Stomach (tissue), 9 donors: Measurements from ENCODE around the gene C1QTNF8. TPM values are rescaled to one million over a fixed set of nuclear protein-coding genes. Genes with fewer than 3 reads are reported as not detected.

ENCODE experiments used
- DNase-seq, 2 donors: peaks; one replicate each; pipeline versions ENCODE4 v3.0.0 to v3.0.0-alpha.2; 2013 to 2019
- H3K27ac ChIP-seq, 5 donors: fragments of 200-600 bp in 4 of 5; sonication (generic) in 4 of 5; one replicate each; pipeline ENCODE4 v1.5.1; 2013 to 2019; ENCODE audit warnings: mild to moderate bottlenecking in 1 of 5, moderate library complexity in 1 of 5
- H3K27me3 ChIP-seq, 3 donors: fragments of 200-600 bp; sonication (generic); one replicate each; pipeline ENCODE4 v1.5.1; 2017 to 2019; ENCODE audit warnings: mixed run types in 1 of 3
- H3K36me3 ChIP-seq, 4 donors: fragments of 200-600 bp; sonication (generic); 1 replicate in 3 of 4; 2 replicates in 1 of 4; pipeline ENCODE4 v1.5.1; 2016 to 2019
- H3K4me1 ChIP-seq, 4 donors: fragments of 200-600 bp; sonication (generic); one replicate each; pipeline ENCODE4 v1.5.1; 2016 to 2019
- H3K4me3 ChIP-seq, 4 donors: fragments of 200-600 bp; sonication (generic) in 3 of 4; one replicate each; pipeline ENCODE4 v1.5.1; 2016 to 2019; ENCODE audit warnings: mild to moderate bottlenecking in 1 of 4
- H3K9me3 ChIP-seq, 4 donors: fragments of 200-600 bp; sonication (generic); one replicate each; pipeline ENCODE4 v1.5.1; 2016 to 2019
- CTCF ChIP-seq, 7 experiments: fragments of 450-650 bp in 4 of 7; fragments of 200-600 bp in 3 of 7; sonication (generic) in 3 of 7; IDR thresholded peaks; one replicate each; pipeline ENCODE4 v1.5.1; 2016 to 2019; ENCODE audit warnings: antibody characterized with exemption in 7 of 7, control low read depth in 2 of 7, mild to moderate bottlenecking in 1 of 7
- EP300 ChIP-seq: sonication (generic); formaldehyde crosslinking; IDR thresholded peaks from one replicate; pipeline ENCODE4 v1.6.1; 2017; ENCODE audit warnings: antibody characterized with exemption
- POLR2A ChIP-seq, 4 donors: fragments of 450-650 bp; IDR thresholded peaks; one replicate each; pipeline ENCODE4 v1.6.1; 2016; ENCODE audit warnings: antibody characterized with exemption in 4 of 4, control low read depth in 2 of 4, mild to moderate bottlenecking in 1 of 4, moderate library complexity in 1 of 4
- POLR2AphosphoS5 ChIP-seq, 3 donors: sonication (generic); formaldehyde crosslinking; IDR thresholded peaks; one replicate each; pipeline ENCODE4 v1.6.1; 2016; ENCODE audit warnings: antibody characterized with exemption in 3 of 3
- WGBS, 5 donors: extraction: QIAGEN DNeasy Blood & Tissue Kit in 3 of 5; methylation state at CpG; one replicate each; pipeline versions ENCODE4 v1.1.5 to v1.1.7; 2013 to 2018; 5-methylcytosine and 5-hydroxymethylcytosine counted together
- intact Hi-C: fragments of 100-400 bp; cut with DNase I; formaldehyde crosslinking; loops from one replicate; pipeline ENCODE4 v1.15.1; 2023; ENCODE audit warnings: low total_unique reads
- polyA plus RNA-seq, 3 donors: library from polyadenylated mRNA; stranded (reverse); fragments of 200-250 nt; gene quantifications; one replicate each; pipeline ENCODE4 v1.2.3, GENCODE V29; 2013
- total RNA-seq, 5 donors: library from RNA; depleted of rRNA; stranded (reverse); fragments of >200 nt; gene quantifications; one replicate each; pipeline versions ENCODE4 v1.1.0 to v1.2.3, GENCODE V29; 2014 to 2016
- donor health status: healthy with polysubstance abuse.
- donor health status: Bipolar disorder and iron deficiency.
- donor health status: healthy.

The C1QTNF8 gene
- total and polyA plus RNA-seq, 8 donors: not detected

GRCh38 chr16:1107731-1108130 is 11.7 kb upstream of the C1QTNF8 start:
- TF ChIP-seq POLR2A (IDR thresholded peaks at IDR 0.05): no peak
- Histone ChIP-seq H3K4me1 (peaks cover 5 to 22% (median 17%) of the 10 kb centered on the region in 4 donors), H3K9me3 (no peaks in the 10 kb centered on the region), H3K36me3 (no peaks in the 10 kb centered on the region), H3K27me3 (peaks cover 0 to 96% (median 56%) of the 10 kb centered on the region in 3 donors), H3K4me3 (no peak overlapping the region), H3K27ac (no peak overlapping the region)
- 59 to 78% (median 64%) methylated on average over 10 to 12 of the region's 12 CpGs for WGBS, 5 donors
- no peak for DNase-seq
- intact Hi-C loops: no loop called here

- no peak for DNase-seq
- Histone ChIP-seq H3K36me3 (no peaks in the 10 kb centered on the region), H3K9me3 (no peaks in the 10 kb centered on the region), H3K4me3 (no peak overlapping the region), H3K4me1 (peaks cover 5 to 22% (median 17%) of the 10 kb centered on the region in 4 donors), H3K27me3 (peaks cover 0 to 96% (median 56%) of the 10 kb centered on the region in 3 donors), H3K27ac (no peak overlapping the region)
- TF ChIP-seq CTCF (IDR thresholded peaks at IDR 0.05) (no peak), POLR2A (IDR thresholded peaks at IDR 0.05) (no peak), POLR2AphosphoS5 (IDR thresholded peaks at IDR 0.05) (no peak), EP300 (no peak)
- intact Hi-C loops: no loop called here
- WGBS, 5 donors: 61 to 100% (median 64%) methylated on average over 4 to 22 of the region's 22 CpGs
Observed at GRCh38 chr16:1107141-1107540, 11.1 kb upstream of the C1QTNF8 start.

DNA sequence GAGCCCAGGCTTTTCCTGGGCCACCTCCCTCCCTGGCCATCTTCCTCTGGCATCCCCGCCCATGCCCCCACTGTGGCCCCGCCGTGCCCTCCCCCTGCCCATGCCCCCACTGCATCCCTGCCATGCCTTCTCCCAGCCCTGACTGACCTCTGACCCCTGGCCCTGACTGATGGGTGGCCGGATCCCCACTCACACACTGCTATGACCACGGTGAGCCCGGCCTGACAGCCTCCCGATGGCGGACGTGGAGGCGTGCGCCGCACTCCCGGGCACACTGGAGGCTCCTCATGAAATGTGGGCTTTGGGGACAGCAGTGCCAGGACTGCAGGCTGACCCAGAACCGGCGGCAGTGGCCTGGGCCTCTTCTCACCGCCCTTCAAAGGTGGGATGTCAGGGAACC is 10.6 kb upstream of the C1QTNF8 start:
- Histone ChIP-seq H3K9me3 (no peaks in the 10 kb centered on the region), H3K27ac (no peak overlapping the region), H3K27me3 (peaks cover 0 to 96% (median 60%) of the 10 kb centered on the region in 3 donors), H3K36me3 (no peaks in the 10 kb centered on the region), H3K4me1 (peaks cover 5 to 22% (median 17%) of the 10 kb centered on the region in 4 donors), H3K4me3 (no peak overlapping the region)
- intact Hi-C loops: no loop called here
- 63 to 83% (median 72%) methylated on average over 11 to 16 of the region's 16 CpGs for WGBS, 5 donors
- DNase-seq: no peak
- TF ChIP-seq POLR2A (IDR thresholded peaks at IDR 0.05) (no peak), CTCF (IDR thresholded peaks at IDR 0.05) (peak in 1 of 7 experiments; percentile 16)

DNA sequence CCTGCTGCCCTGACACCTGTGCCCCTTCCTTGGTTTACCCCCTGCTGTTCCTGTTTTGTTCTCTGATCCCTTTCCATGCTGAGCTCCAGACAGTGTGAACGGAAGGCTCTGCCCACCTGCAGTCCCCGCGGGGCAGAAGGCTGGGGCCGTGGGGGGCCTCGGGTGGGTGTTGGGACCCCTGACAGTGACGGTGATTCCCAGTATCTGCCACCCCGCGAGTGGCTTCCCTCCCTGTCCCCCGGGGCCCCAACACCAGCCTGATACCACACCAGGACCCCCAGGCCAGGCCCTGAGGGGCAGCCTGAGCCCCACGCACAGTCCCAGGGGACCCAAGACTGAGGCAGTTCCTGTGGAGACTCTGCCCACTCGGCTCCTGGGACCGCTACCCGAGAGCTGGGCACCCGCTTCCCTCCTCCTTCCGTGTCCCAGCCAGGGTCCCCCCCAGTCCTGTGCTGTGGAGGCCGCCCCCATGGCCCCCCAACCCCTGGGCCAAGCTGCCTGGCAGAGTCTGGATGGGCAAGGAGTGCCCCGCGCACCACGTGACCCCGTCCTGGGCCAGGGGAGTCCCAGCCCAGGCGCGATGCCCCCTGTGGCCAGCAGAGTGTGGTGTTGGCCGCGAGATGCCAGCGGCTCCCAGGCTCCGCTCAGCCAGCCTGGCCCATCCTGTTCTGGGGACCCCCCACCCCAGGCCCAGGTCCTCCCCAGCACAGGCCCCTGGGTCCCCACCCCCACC is 10.0 kb upstream of the C1QTNF8 start:
- no peak for TF ChIP-seq POLR2A (IDR thresholded peaks at IDR 0.05)
- no peak for TF ChIP-seq POLR2AphosphoS5 (IDR thresholded peaks at IDR 0.05)
- peak in 5 of 7 experiments; percentile 63 to 96 (median 85) for TF ChIP-seq CTCF (IDR thresholded peaks at IDR 0.05)
- TF ChIP-seq EP300: no peak
- no peaks in the 10 kb centered on the region for H3K36me3 ChIP-seq
- 24 to 61% (median 29%) methylated on average over 6 to 26 of the region's 26 CpGs for WGBS, 5 donors
- intact Hi-C loops: no loop called here
- peaks cover 0 to 98% (median 66%) of the 10 kb centered on the region in 3 donors for H3K27me3 ChIP-seq
- peaks cover 5 to 22% (median 17%) of the 10 kb centered on the region in 4 donors for H3K4me1 ChIP-seq
- H3K27ac ChIP-seq: no peak overlapping the region
- DNase-seq: peak; percentile 73 to 92
- H3K9me3 ChIP-seq: no peaks in the 10 kb centered on the region
- H3K4me3 ChIP-seq: no peak overlapping the region

- H3K27ac ChIP-seq: no peak overlapping the region
- no peak overlapping the region for H3K4me3 ChIP-seq
- no peaks in the 10 kb centered on the region for H3K9me3 ChIP-seq
- intact Hi-C loops: no loop called here
- H3K27me3 ChIP-seq: peaks cover 0 to 100% (median 83%) of the 10 kb centered on the region in 3 donors
- DNase-seq: no peak
- WGBS, 5 donors: 40 to 80% (median 48%) methylated on average over 2 to 11 of the region's 11 CpGs; no CpG with 5 or more reads in 1 of the 5 donors
- H3K4me1 ChIP-seq: peaks cover 5 to 19% (median 16%) of the 10 kb centered on the region in 4 donors
- TF ChIP-seq CTCF (IDR thresholded peaks at IDR 0.05): no peak
- TF ChIP-seq POLR2AphosphoS5 (IDR thresholded peaks at IDR 0.05): no peak
- TF ChIP-seq POLR2A (IDR thresholded peaks at IDR 0.05): no peak
- no peak for TF ChIP-seq EP300
- H3K36me3 ChIP-seq: no peaks in the 10 kb centered on the region
Observed at GRCh38 chr16:1103636-1103980, 7.6 kb upstream of the C1QTNF8 start.
